HG02623 (cell line): ENCODE results near the gene COL23A1.

ENCODE experiments used
- ATAC-seq: cut with Tn5 transposase; IDR thresholded peaks from one replicate; pipeline ENCODE4 v1.9.1; 2021; ENCODE audit warnings: moderate library complexity; ENCODE audit not compliant: unreplicated experiment

COL23A1 gene

DNA sequence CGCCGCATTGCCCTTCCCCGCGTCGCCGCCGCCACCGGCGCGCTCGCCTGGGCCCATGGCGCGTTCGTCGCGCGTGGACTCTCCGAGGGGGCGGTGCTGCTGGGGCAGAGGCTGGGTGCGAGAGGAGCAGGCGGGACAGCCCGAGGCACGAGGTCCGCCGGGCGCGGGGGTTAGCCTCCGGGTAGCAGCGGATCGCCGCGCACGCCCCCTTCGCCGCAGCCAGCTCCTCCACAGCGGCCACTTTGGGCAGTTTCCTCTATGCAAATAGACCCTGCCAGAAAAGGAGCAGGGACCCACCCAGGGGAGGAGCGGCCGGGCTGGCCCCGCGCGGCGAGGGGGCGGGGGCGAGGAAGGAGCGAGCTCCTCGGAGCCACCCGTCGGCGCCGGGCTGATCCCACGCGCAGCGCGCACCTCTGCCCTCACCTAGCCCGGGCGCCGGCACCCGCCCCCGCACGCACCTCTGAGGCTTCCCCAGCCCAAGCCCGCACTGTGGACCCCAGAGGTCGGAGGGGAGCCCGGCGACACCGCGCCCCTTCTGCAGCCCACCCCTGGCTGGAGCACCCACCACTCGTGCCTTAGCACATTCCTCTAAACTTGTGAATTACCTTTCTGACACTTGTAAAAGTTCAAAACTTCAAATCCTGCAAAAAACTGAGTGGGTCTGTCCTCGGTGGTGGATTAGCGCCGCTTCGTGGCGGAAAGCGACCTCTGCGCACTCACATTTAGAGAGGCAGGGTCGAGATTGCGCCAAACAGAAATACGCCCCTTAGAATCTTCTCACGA is at the start of gene COL23A1:
Gene COL23A1 (minus strand): TSS at position 253 of the 783 bp plus-strand sequence.
- peak; percentile 44 for ATAC-seq

DNA sequence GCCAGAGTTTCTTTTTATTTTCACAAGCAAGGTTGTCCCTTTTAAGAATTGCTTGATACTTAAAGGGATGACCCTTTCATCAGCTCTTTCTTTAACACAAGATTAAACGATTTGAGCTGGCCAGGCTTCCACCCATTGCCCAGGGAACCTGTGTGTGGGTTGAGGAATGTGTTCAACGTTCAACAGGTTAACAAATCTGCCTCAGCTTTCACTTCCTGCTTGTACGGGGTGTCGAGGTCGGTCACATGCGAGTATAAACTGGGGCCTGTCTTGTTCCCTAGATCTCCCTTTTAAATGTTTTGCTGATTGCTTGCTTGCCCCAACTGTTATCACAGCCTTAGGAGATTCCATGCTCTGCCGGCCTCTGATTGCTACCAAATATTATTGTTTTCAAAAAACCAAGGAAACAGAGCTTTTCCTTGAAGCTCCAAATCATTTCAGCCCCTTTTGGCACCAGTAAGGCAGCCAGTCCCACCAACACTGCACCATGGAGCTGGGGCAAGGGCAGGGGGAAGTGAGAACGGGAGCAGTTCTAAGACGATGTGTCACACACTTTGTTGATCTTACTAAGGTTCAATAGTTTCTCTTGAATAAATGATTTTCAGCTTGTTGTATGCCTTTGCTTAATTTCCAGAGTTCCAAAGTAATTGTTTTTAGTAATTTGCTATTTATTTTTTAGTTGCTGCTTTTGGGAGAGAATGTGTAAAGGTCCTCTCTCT is 47.3 kb upstream of the COL23A1 start:
- no peak for ATAC-seq

DNA sequence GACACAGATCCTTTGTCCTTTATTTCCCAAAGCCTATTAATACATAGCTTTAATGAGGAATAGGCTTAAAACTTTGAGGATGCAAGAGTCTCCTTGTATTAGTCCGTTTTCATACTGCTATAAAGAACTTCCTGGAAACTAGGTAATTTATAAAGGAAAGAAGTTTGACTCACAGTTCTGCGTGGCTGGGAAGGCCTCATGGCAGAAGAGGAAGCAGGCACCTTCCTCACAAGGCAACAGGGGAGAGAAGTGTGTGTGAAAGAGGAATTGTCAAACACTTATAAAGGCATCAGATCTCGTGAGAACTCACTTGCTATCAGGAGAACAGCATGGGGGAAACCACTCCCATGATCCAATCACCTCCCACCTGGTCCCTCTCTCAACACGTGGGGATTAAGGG is 42.1 kb upstream of the COL23A1 start:
- ATAC-seq = no peak

DNA sequence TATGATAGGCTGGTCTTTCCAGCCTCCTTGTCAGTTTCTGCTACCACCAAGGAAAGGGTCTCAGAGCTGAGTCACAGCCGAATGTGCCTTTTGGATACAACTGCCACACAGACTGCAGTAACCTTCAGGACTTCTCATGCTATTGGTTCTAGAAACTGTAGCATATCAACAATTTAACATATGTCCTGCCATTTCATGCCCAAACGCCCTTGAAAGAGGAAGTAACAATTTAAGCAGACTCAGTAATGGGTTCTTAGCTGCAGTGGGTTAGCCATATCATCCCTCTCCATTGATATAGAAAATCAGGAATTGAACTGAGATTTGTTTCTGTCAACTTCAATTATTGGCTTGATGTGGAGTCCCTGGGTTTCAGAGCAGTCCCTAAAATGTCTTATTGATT is 40.8 kb upstream of the COL23A1 start:
- no peak for ATAC-seq

DNA sequence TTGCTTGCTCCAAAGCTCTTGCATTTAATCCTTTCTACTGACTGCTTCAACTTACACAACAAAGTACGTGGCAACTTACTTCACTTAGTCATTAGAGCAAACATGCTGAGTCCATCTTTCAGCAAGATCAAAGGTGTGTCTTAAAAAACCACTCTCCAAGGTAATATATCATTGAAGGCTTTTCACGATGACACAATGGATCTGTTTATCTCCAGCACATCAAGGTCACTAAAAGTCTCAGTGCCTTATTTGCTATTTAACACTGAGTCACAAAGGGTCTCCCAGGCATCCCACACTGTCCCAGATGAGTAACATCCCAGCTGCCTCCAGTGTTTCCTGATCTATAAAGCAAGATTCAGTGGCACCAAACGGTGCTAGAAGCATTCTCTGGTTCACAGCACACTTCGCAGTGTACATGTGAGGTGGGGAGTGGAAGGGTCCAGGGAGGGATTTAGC is 40.3 kb upstream of the COL23A1 start:
- ATAC-seq = no peak

DNA sequence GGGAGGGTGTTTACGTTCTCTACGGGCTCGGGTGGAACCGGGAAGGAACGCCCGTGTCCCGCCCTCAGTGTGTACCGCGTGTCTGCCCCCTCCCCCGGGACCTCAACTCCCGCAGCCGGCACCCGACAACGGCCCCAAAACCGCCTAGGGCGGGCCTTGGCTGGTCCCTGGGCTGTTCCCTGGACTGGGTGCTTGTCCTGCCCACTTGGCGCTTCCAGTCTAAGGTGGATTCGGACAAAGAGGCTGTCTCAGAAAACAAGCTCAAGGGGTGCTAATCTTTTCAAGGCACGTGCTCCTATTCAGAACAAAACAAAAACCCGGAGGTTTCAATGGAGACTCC is 37.0 kb upstream of the COL23A1 start:
- ATAC-seq = no peak

DNA sequence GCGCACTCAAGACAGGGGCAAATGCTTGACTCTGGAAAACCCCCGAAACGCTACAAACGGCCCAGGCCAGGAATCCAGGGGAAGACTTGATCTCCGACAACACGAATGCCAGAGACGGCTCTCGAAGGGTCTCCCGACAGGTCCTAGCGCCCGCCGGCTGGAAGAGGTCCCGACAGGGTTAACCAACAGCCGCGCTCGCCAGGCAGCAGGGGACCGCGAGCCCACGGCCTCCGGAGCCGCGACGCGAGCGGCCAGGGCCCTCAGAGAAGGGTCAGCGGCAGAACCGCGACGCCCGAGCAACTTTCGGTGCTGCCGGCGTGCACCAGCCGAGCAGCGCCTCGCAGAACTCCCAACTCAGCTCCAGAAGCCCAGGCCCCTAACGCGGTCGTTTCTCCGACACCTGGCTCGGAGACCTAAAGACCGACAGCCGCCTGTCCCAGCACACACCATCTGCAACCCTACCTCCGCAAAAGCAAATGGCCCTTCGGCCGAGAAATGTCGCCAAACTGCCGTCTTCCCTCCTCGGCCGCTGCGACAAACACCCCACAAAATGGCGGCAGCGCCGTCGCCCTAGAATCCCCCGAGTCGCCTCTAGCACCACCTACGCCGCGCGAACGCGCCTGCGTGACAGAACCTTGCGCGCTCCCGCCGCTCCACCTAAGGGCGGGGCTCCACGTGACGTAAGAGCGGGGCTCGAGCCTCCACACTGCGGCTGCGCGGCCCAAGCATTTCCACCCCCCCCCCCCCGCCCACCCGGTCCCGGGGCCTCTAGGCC is 36.5 kb upstream of the COL23A1 start, which contains the start of gene CLK4:
Gene CLK4 (minus strand): TSS at position 567 of the 775 bp plus-strand sequence. CDS start 3,634 bp downstream, outside the sequence.
- peak; percentile 73 for ATAC-seq

DNA sequence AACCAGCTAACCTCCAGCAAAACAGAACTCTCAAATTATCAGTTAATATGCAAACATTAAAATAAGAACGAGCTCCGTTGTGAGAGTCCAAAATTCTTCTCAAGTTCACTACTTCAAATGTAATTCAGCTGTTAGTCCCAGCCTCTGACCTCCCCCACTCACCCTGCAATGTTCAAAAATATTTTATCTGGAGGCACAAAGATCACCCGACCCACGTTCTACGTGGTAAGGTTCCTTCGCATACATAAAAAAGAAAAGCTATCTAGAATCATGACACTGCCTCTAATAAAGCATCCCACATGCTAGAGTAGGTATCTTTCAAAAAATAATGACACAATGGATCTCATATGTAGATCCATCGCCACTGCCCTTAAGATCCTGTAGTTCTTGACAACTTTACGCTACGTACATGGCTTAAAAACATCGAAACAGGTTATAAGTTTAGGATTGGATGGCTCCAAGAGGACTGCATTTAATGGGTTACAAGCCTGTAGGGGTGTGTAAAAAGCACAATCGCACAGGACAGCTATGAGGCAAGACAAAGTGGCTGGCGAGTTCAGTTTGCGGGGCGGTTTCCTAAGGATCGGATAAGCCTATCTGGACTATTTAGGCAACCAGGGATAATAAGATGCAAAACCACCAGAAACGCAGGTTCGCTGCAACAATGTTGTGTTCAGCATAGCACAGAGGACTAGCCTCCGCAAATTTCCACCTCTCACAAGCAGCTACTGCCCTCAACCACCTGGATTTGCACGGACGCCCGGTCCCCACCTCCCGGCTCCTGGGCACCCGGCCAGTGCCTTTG is 35.7 kb upstream of the COL23A1 start:
- peak; percentile 11 for ATAC-seq

DNA sequence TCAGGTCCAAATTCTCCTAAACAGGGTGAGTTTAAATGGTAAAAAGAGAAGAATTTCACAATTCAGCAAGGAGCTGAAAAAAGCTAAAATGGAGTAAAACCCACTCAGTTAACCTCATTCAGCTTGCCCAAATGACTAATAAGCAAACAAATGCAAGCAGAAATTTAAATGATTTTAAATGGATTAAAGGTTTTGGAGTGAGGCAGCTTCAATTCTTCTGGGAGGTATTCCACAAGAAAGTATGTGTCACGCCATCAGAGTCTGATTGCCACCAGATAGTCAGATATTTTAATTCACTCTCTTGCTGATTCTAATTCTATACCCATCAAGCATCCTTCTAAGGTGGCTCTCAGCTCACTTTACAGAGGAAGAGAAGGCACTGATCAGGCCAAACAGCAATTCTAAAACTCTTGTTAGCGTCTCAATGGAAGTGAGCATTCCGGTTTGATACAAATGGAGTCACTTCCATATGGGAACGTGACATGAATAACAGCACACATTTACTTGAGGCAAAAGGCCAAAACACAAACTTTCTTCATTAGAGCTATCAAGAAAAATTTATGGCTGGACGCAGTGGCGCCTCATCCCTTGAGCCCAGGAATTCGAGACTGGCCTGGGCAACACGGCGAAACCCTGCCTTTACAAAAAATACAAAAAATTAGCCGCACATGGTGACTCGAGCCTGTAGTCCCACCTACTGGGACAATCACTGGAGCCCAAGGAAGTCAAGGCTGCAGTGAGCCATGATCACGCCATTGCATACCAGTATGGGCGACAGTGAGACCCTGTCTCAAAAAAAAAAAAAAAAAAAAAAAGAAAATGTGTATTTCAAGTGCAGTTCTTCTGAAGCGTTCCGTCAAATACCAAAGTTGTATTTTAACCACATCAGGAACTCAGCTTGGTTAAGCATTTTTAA is 34.7 kb upstream of the COL23A1 start:
- ATAC-seq = no peak

DNA sequence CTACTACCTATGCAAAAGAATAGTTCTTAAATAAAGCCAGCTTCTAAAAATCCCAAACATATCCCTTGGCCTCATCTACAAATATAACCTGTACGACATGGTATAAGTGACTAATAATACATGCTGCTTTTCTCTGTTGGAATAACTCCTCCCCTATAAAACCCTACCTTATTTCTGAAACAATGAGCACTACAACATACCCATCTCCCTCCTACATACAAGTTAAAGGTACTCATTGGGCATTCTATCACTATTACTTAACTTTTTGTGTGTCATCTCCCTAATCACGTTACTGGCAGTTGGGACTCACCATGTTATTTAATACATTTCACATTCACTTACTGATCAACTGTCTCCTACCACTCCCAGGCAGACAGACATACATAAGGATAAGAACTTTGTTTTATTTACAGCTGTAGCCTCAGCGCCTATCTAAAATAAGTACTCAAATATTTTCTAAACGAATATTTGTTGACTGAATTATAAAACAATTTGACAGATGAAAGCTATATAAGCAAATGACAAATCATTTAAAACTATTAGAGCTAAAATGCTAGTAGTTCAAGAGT is 32.6 kb upstream of the COL23A1 start:
- ATAC-seq = no peak

DNA sequence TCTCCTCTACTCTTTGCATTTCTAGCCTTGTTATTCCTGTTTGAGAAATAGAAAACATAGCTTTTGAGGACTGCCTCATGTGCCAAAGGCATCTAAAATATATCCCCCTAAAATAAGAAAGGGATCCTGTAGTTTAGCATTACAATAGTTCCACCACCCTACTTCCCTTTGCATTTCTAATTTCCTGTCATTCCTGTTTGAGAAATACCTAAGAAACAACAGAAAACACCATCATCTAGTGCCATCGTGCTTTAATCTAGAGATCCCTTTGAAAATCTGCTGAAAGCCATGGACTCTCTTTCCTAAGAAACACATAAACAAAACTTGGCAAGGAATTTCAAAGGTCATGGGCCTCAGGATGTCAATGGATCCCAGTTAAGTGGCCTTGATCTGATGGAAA is 29.2 kb upstream of the COL23A1 start:
- no peak for ATAC-seq

DNA sequence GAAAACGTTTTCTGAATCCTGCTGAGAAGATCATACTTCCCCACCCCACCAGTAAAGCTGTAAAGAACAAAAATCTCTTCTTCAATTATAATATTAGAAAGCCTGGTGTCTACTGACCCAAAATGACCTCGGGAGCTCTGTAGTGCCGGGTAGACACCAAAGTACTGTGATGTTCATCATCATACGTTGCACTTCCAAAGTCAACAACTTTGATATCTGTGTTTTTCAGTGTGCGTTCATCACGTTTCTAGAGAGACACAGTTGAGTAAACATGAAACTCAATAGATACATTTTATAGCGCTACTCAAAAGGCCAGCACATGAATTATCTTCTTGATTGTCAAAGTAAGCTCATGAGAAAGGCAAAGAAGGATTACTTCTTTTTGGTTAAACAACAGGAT is 22.1 kb upstream of the COL23A1 start:
- no peak for ATAC-seq

DNA sequence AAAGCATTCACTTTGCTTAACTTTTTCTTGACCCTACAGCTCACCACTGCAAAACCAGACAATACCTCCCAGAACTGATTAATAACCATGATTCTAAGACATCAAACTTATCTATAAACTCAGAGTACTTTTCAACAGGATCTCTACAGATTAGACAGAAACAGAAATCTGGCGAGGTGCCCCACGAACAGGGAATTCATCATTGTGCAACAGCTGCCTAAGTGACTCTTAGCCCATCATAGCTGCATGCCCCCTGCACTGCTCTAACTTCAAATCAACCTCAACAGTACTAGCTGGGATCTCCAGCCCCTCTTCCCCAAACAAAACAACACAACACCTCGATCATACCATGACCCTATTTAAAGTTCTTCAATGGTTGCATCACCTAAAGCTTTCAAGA is 16.1 kb upstream of the COL23A1 start:
- ATAC-seq = no peak

DNA sequence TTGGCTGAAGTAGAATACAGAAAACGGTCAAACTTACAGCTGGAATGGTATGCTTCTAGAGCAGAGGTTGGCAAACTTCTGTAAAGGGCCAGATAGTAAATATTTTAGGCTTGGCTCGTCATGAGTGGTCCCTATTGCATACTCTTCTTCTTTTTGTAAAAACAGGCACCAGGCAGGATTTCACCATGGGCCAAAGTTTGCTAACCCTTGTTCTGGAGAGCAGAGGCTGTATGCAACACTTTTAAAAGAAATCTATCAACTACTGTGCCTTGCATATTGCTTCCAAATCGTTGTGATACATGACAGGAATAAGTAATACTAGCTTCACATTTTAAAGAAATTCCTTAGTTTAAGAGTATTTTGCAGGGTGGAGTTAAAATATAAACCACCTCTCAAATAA is 15.6 kb upstream of the COL23A1 start:
- ATAC-seq = no peak

DNA sequence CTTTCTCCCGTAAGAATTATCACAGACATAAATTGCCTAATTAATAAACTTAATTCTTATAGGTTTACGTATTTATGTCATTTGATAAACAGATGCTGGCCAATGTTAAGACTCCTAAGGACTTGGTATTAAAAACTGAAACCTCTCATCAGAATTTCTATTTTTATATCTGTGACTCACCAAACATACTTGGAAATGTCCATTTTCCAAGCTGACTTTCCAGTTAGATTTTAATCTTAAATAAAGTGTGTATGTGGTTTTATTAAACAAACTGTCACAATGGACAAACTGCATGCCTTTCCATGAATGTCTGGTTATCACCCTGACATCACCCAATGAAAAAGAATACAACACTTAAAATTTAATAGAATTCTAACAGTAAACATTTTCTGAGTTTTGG is 12.6 kb upstream of the COL23A1 start:
- no peak for ATAC-seq

DNA sequence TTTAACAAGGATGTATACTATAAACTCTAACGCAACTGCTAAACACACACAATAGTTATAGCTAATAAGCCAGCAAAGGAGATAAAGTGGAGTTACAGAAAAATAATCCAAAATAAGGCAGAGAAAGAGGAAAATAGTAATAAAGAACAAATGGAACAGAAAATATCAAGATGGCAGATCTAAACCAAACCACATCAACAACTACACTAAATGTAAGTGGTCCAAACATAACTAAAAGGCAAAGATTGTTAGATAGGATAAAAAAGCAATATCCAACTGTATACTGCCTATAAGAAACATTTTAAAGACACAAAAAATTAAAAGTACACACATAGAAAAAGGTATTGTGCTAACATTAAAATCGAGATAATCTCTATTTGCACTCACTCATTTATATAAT is 5.6 kb upstream of the COL23A1 start:
- ATAC-seq = no peak

DNA sequence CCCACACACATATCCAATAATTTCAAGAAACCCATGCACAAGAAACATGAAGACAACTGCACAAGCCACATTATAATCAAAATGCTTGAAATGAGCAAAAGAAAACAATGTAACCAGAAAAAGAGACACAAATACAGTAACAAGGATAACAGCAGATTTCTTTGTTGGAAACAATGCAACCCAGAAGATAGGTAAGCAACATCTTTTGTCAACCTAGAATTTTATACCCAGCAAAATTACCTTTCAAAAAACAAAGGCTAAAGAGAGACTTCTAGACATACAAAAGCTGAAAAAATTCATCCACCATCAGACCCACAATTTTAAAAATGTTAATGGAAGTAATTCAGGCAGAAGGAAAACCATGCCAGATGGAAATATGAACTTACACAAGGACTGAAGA is 5.0 kb upstream of the COL23A1 start:
- ATAC-seq = no peak

DNA sequence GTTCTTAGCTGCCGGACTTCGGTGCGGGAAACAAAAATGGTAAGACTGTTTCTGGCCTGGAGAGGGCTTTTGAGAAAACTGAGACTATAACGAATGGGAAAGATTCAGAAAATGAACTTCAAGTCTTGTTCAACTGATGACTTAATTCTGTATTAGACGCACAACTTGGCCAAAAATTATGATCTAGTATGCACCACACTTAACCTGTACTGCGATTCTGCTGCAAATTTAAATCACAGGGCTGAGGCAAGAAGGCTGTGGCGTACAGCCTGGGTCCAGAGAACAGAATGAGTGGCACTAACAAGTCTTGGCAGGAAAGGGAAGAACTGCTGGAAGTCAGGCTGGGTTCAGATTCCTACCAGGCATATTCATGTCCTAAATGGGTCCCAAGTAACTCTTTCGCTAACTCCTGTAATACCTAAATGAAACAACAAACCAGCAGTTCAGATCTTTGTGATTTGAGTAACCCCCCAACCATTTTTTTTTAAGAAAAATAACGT is 781 bp upstream of the COL23A1 start:
- ATAC-seq = no peak
